Measurements from ENCODE around the gene JAM3. TPM values are rescaled to one million over a fixed set of nuclear protein-coding genes. Genes with fewer than 3 reads are reported as not detected.

Gene JAM3
- total RNA-seq, 1 experiment from 2014 or later, result 32.9 TPM

- ATAC-seq, result no peak
Observed at GRCh38 chr11:134154441-134154840, 85.6 kb downstream of the JAM3 start.

DNA sequence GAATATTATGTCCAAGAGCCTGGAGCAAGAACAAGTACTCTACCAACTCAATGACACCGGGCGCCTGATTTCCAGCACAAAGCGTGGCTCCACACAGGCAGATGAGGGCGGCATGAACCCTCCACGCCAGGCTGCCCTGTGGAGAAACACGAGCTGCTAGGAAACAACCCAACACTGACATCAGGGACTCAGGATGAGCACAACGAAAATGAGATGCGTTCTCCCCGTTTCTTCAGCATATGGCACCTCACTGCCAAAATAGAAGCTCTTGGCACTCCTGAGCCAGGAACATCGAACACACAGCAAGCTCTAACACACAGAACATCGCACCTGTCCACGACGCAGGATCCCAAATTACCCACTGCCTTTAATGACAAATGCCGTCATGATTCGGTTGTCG lies 86.6 kb downstream of the JAM3 start:
- no peaks in the 10 kb centered on the region for H3K4me1 Mint-ChIP-seq
- no peak overlapping the region for H3K4me3 Mint-ChIP-seq
- TF ChIP-seq FOXK1 (CRISPR knock-in tag; IDR thresholded peaks at IDR 0.05), result no peak
- TF ChIP-seq GRHL2 (CRISPR knock-in tag; IDR thresholded peaks at IDR 0.05; ENCODE audit: insufficient replicate concordance, severe bottlenecking), result no peak
- CTCF ChIA-PET, result interaction anchor here (1.3 kb wide), 1 partner anchor 105 kb away, joined by 3 read pairs; no protein-coding TSS in a partner anchor
- DNase-seq (ENCODE audit: low spot score) (no peak), ATAC-seq (no peak)
- POLR2A ChIA-PET, result no interaction called here
- no peaks in the 10 kb centered on the region for H3K27me3 Mint-ChIP-seq (ENCODE audit: low read depth)
- peaks cover 87% of the 10 kb centered on the region for H3K36me3 Mint-ChIP-seq
- H3K27ac Mint-ChIP-seq, result no peak overlapping the region; the same call in 1 of the 2 replicates
- H3K9me3 Mint-ChIP-seq, result no peaks in the 10 kb centered on the region

More at GRCh38 chr11:134154441-134154840, 85.6 kb downstream of the JAM3 start:
- Mint-ChIP-seq H3K36me3 (peaks cover 82% of the 10 kb centered on the region), H3K4me1 (no peaks in the 10 kb centered on the region), H3K27me3 (ENCODE audit: low read depth) (no peaks in the 10 kb centered on the region), H3K4me3 (no peak overlapping the region), H3K9me3 (no peaks in the 10 kb centered on the region), H3K27ac (no peak overlapping the region)
- ChIA-PET CTCF (no interaction called here), POLR2A (no interaction called here)
- no peak for DNase-seq (ENCODE audit: low spot score)
- no peak for TF ChIP-seq ARID4B (CRISPR knock-in tag; IDR thresholded peaks at IDR 0.05; ENCODE audit: borderline replicate concordance)
- TF ChIP-seq, protein P1, sequence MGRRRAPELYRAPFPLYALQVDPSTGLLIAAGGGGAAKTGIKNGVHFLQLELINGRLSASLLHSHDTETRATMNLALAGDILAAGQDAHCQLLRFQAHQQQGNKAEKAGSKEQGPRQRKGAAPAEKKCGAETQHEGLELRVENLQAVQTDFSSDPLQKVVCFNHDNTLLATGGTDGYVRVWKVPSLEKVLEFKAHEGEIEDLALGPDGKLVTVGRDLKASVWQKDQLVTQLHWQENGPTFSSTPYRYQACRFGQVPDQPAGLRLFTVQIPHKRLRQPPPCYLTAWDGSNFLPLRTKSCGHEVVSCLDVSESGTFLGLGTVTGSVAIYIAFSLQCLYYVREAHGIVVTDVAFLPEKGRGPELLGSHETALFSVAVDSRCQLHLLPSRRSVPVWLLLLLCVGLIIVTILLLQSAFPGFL (CRISPR knock-in tag; IDR thresholded peaks at IDR 0.05; ENCODE audit: borderline replicate concordance), result no peak
- TF ChIP-seq, protein P2, sequence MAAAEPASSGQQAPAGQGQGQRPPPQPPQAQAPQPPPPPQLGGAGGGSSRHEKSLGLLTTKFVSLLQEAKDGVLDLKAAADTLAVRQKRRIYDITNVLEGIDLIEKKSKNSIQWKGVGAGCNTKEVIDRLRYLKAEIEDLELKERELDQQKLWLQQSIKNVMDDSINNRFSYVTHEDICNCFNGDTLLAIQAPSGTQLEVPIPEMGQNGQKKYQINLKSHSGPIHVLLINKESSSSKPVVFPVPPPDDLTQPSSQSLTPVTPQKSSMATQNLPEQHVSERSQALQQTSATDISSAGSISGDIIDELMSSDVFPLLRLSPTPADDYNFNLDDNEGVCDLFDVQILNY (CRISPR knock-in tag; IDR thresholded peaks at IDR 0.05), result no peak
- TF ChIP-seq MXD4 (CRISPR knock-in tag; IDR thresholded peaks at IDR 0.05; ENCODE audit: borderline replicate concordance), result no peak
- no peak for TF ChIP-seq ZNF232 (CRISPR knock-in tag; IDR thresholded peaks at IDR 0.05)
- TF ChIP-seq ZNF671 (CRISPR knock-in tag; IDR thresholded peaks at IDR 0.05), result no peak
- no peak for TF ChIP-seq FOXP1 (CRISPR knock-in tag; IDR thresholded peaks at IDR 0.05; ENCODE audit: borderline replicate concordance)
- no peak for TF ChIP-seq IRF2 (CRISPR knock-in tag; IDR thresholded peaks at IDR 0.05; ENCODE audit: borderline replicate concordance, low read depth)
- no peak for TF ChIP-seq USF2 (CRISPR knock-in tag; IDR thresholded peaks at IDR 0.05)
- no peak for TF ChIP-seq EMX1 (CRISPR knock-in tag; IDR thresholded peaks at IDR 0.05)
- no peak for TF ChIP-seq SMAD3 (CRISPR knock-in tag; IDR thresholded peaks at IDR 0.05; ENCODE audit: borderline replicate concordance)
- TF ChIP-seq GRHL2 (CRISPR knock-in tag; IDR thresholded peaks at IDR 0.05; ENCODE audit: insufficient replicate concordance, severe bottlenecking), result no peak
- no peak for TF ChIP-seq RORB (CRISPR knock-in tag; IDR thresholded peaks at IDR 0.05)

Data from WTC11 (cell line).